Effector memory CD8-positive, alpha-beta T cell (primary cell): ENCODE data around the gene EYS.
"Not testable (repeated sequence)": the region's sequence is repeated elsewhere in the genome, so short reads cannot be mapped to it uniquely, and the experiment has no call there.

Experiments
- ATAC-seq: fragments of 150-1000 bp; cut with Tn5 transposase; replicated peaks from 2 replicates; pipeline ENCODE4 v1.10.0; 2021; ENCODE audit warnings: mild to moderate bottlenecking, moderate library complexity
- DNase-seq, 3 experiments: peaks; one replicate each; pipeline ENCODE4 v3.0.0; 2021
- H3K27ac Mint-ChIP-seq, 2 donors: one replicate each; pipeline ENCODE4 v1.8.0; 2022; ENCODE audit warnings: mild to moderate bottlenecking in 2 of 2, mixed read lengths in 2 of 2, moderate library complexity in 2 of 2
- H3K27me3 Mint-ChIP-seq, 2 donors: one replicate each; pipeline ENCODE4 v1.8.0; 2022; ENCODE audit warnings: mixed read lengths in 2 of 2
- H3K36me3 Mint-ChIP-seq: one replicate; pipeline ENCODE4 v1.8.0; 2022; ENCODE audit warnings: mild to moderate bottlenecking, moderate library complexity, mixed read lengths; ENCODE audit not compliant: insufficient read depth
- H3K4me1 Mint-ChIP-seq, 2 donors: one replicate each; pipeline ENCODE4 v1.8.0; 2022; ENCODE audit warnings: low read depth in 2 of 2, mixed read lengths in 2 of 2
- H3K4me3 Mint-ChIP-seq, 2 donors: one replicate each; pipeline ENCODE4 v1.8.0; 2022; ENCODE audit warnings: mild to moderate bottlenecking in 2 of 2, mixed read lengths in 2 of 2, moderate library complexity in 2 of 2
- H3K9me3 Mint-ChIP-seq, 2 donors: one replicate each; pipeline ENCODE4 v1.8.0; 2022; ENCODE audit warnings: mixed read lengths in 2 of 2

The EYS gene

DNA sequence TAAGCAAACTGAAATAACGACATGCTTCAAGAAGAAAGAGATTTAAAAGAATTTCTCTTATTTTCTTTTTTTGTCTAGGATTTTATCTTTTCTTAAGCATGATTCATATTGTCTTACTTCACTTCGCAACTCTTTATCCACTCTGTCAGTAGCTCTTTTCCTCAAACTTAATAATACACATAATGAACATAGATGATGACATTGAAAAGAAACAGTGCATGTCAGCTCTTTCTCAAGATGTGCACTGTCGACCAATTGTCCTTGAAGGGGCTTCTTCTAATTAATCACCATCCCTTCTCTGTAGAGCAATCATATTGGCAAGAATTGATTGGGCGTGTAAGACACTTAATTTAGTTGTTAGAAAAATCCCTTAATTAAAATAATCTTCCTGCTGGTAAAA is 356.5 kb downstream of the EYS start:
- no peaks in the 10 kb centered on the region for H3K4me1 Mint-ChIP-seq
- ATAC-seq (no peak), DNase-seq (no peak)
- peaks cover 9 to 10% of the 10 kb centered on the region in 2 donors for H3K9me3 Mint-ChIP-seq
- H3K4me3 Mint-ChIP-seq = no peak overlapping the region
- no peaks in the 10 kb centered on the region for H3K36me3 Mint-ChIP-seq
- H3K27ac Mint-ChIP-seq = no peak overlapping the region
- no peaks in the 10 kb centered on the region for H3K27me3 Mint-ChIP-seq

- H3K9me3 Mint-ChIP-seq, ATAC-seq, H3K4me1 Mint-ChIP-seq, H3K4me3 Mint-ChIP-seq, H3K36me3 Mint-ChIP-seq, H3K27ac Mint-ChIP-seq, H3K27me3 Mint-ChIP-seq, DNase-seq: not testable (repeated sequence)
Measured at GRCh38 chr6:65302655-65303054, 404.4 kb downstream of the EYS start.

DNA sequence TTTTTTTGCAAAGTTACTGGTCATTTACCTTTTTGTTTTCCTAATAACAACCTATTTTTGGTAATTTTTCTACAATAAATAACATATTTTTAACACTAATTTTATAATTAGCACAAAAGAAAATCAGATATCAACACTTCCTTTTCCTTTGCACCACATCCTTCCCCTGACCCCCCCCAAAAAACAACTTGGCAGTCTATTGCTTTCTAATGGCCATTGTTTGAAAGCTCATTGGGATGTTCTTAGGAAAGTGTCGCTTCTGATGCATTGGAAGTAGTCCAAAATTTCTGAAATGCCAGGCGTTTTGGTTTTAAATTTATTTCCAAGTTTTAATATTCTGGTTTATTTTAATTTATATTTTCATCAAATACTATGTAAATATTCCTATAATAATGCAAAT is 407.8 kb downstream of the EYS start:
- no peaks in the 10 kb centered on the region for H3K27me3 Mint-ChIP-seq
- no peak overlapping the region for H3K4me3 Mint-ChIP-seq
- H3K9me3 Mint-ChIP-seq = peaks cover 0 to 7% of the 10 kb centered on the region in 2 donors
- H3K36me3 Mint-ChIP-seq = no peaks in the 10 kb centered on the region
- H3K4me1 Mint-ChIP-seq = no peaks in the 10 kb centered on the region
- H3K27ac Mint-ChIP-seq = no peak overlapping the region
- DNase-seq (no peak), ATAC-seq (no peak)

GRCh38 chr6:65295812-65296211 is 411.2 kb downstream of the EYS start:
- Mint-ChIP-seq H3K27ac (no peak overlapping the region), H3K9me3 (peaks cover 7 to 15% of the 10 kb centered on the region in 2 donors), H3K36me3 (no peaks in the 10 kb centered on the region), H3K4me1 (no peaks in the 10 kb centered on the region), H3K27me3 (no peaks in the 10 kb centered on the region), H3K4me3 (no peak overlapping the region)
- DNase-seq (no peak), ATAC-seq (no peak)

DNA sequence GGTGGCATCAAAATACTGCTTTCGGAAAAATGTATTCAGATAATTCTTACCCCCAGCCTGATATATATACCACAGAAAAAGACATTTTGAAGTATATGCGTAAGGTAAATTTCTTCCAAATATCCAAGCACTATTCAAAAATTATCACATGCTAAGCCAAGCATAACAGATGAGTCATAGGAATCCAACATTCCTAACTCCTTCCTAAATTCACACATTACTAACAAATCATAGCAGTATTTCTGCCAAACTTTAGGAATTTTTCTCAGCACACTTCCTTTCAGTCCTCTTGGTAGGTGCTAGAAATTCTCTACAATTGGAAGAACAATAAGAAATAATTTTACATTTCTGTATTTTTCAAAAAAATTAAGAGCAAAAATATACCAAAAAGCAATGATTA is 417.5 kb downstream of the EYS start:
- DNase-seq (no peak), ATAC-seq (no peak)
- no peaks in the 10 kb centered on the region for H3K27me3 Mint-ChIP-seq
- H3K4me1 Mint-ChIP-seq = no peaks in the 10 kb centered on the region
- peaks cover 7 to 8% of the 10 kb centered on the region in 2 donors for H3K9me3 Mint-ChIP-seq
- no peaks in the 10 kb centered on the region for H3K36me3 Mint-ChIP-seq
- no peak overlapping the region for H3K4me3 Mint-ChIP-seq
- H3K27ac Mint-ChIP-seq = no peak overlapping the region

- H3K27ac Mint-ChIP-seq = no peak overlapping the region
- no peaks in the 10 kb centered on the region for H3K9me3 Mint-ChIP-seq
- ATAC-seq (no peak), DNase-seq (no peak)
- no peaks in the 10 kb centered on the region for H3K4me1 Mint-ChIP-seq
- H3K36me3 Mint-ChIP-seq = no peaks in the 10 kb centered on the region
- no peaks in the 10 kb centered on the region for H3K27me3 Mint-ChIP-seq
- no peak overlapping the region for H3K4me3 Mint-ChIP-seq
Measured at GRCh38 chr6:65285275-65285674, 421.8 kb downstream of the EYS start.

- H3K4me1 Mint-ChIP-seq = no peaks in the 10 kb centered on the region
- no peaks in the 10 kb centered on the region for H3K27me3 Mint-ChIP-seq
- H3K9me3 Mint-ChIP-seq = peaks cover 3 to 8% of the 10 kb centered on the region in 2 donors
- no peaks in the 10 kb centered on the region for H3K36me3 Mint-ChIP-seq
- ATAC-seq (no peak), DNase-seq (no peak)
- H3K27ac Mint-ChIP-seq = no peak overlapping the region
- H3K4me3 Mint-ChIP-seq = no peak overlapping the region
Measured at GRCh38 chr6:65280060-65280459, 427.0 kb downstream of the EYS start.

DNA sequence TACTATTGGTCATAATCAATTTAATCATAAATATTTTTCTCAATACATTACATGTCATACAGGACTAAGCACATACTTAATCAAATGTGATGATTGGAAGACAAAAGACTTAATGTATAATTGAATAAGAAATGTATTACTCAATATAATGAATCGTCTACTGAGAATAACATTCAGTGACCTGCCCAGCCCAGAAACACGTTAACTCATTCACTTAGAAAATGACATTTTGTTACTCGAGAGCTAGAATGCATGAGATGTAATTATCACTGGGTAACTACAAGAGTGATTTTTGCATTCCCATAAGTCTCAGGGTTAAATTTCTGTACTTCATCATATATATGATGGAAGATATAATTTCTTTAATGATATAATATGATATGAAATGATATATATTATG is 444.8 kb downstream of the EYS start:
- no peak overlapping the region for H3K27ac Mint-ChIP-seq
- H3K4me1 Mint-ChIP-seq = no peaks in the 10 kb centered on the region
- H3K9me3 Mint-ChIP-seq = peaks cover 0 to 3% of the 10 kb centered on the region in 2 donors
- ATAC-seq (no peak), DNase-seq (no peak)
- no peaks in the 10 kb centered on the region for H3K36me3 Mint-ChIP-seq
- H3K4me3 Mint-ChIP-seq = no peak overlapping the region
- no peaks in the 10 kb centered on the region for H3K27me3 Mint-ChIP-seq

- Mint-ChIP-seq H3K36me3 (no peaks in the 10 kb centered on the region), H3K4me3 (no peak overlapping the region), H3K9me3 (peaks cover 0 to 3% of the 10 kb centered on the region in 2 donors), H3K4me1 (no peaks in the 10 kb centered on the region), H3K27me3 (no peaks in the 10 kb centered on the region), H3K27ac (no peak overlapping the region)
- no peak for ATAC-seq
- DNase-seq = no peak
Measured at GRCh38 chr6:65259982-65260381, 447.0 kb downstream of the EYS start.

- Mint-ChIP-seq H3K4me1 (no peaks in the 10 kb centered on the region), H3K36me3 (no peaks in the 10 kb centered on the region), H3K9me3 (peaks cover 0 to 4% of the 10 kb centered on the region in 2 donors), H3K27ac (no peak overlapping the region), H3K27me3 (no peaks in the 10 kb centered on the region), H3K4me3 (no peak overlapping the region)
- ATAC-seq (no peak), DNase-seq (no peak)
Measured at GRCh38 chr6:65259059-65259458, 448.0 kb downstream of the EYS start.

DNA sequence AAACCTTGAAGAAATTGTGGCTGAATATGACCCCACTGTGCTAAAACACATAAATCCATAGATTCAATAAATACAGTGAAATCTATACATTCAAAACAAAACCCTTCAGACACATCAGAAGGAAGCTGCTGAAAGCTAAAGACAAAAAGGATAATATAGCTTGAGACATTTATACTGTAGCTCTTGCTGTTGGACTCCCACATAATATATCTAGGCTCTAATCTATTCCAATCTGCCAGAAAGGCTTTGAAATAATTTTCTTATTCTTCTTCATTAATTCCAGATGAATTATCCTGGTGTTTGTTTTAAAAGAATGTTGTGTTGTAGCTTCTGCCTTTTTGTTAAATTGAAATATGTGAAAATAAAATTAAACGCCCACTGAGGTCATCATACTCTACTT is 454.0 kb downstream of the EYS start:
- Mint-ChIP-seq H3K9me3 (peaks cover 0 to 13% of the 10 kb centered on the region in 2 donors), H3K36me3 (no peaks in the 10 kb centered on the region), H3K27ac (no peak overlapping the region), H3K27me3 (no peaks in the 10 kb centered on the region), H3K4me3 (no peak overlapping the region), H3K4me1 (no peaks in the 10 kb centered on the region)
- DNase-seq (no peak), ATAC-seq (no peak)

- no peak for ATAC-seq
- Mint-ChIP-seq H3K9me3 (peaks cover 0 to 10% of the 10 kb centered on the region in 2 donors), H3K36me3 (no peaks in the 10 kb centered on the region), H3K27me3 (no peaks in the 10 kb centered on the region), H3K4me3 (no peak overlapping the region), H3K27ac (no peak overlapping the region), H3K4me1 (no peaks in the 10 kb centered on the region)
- no peak for DNase-seq
Measured at GRCh38 chr6:65248101-65248610, 458.9 kb downstream of the EYS start.

DNA sequence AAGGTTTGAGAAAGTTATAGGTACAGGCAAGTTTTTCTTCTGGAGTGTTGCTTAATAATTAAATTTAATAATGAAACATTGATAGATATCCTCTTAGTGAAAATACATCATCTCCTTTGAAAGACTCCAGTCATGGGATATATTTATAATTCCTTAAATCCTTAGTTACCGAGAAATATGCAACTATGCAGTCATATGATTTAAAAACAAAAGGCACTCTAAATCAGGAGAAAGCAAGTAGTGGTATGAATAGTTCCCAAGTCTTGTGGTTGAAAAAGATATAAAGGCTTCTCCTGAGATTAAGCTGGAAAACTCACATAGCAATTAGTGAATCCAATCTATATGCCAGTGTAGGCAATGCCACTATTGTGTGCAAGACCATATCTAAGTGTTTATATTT is 475.4 kb downstream of the EYS start:
- peaks cover 7 to 14% of the 10 kb centered on the region in 2 donors for H3K9me3 Mint-ChIP-seq
- ATAC-seq = no peak

DNA sequence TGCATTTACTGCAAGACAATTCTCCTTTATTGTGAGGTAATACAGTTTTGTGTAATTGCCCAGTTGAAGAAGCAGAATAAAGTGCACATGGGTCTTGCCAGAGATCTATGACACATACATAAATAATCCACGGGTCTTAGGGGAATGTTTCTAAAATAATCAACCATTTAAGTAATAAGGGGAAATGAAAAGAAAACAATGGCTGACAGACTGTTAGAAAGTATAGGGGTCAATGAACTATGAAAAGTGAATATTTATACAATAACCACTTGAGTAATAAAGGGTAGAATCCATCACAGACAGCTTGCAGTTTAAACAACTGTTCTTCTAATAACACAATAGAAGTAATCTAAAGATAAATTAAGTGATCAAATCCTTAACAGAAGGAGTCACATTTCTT is 477.2 kb downstream of the EYS start:
- no peaks in the 10 kb centered on the region for H3K4me1 Mint-ChIP-seq
- DNase-seq = no peak
- H3K27ac Mint-ChIP-seq = no peak overlapping the region
- ATAC-seq = no peak
- H3K4me3 Mint-ChIP-seq = no peak overlapping the region
- no peaks in the 10 kb centered on the region for H3K36me3 Mint-ChIP-seq
- no peaks in the 10 kb centered on the region for H3K27me3 Mint-ChIP-seq
- H3K9me3 Mint-ChIP-seq = peaks cover 7 to 14% of the 10 kb centered on the region in 2 donors

More for the DNA sequence above, 475.4 kb downstream of the EYS start:
- no peak overlapping the region for H3K27ac Mint-ChIP-seq
- no peaks in the 10 kb centered on the region for H3K4me1 Mint-ChIP-seq
- no peak for DNase-seq
- no peaks in the 10 kb centered on the region for H3K36me3 Mint-ChIP-seq
- H3K27me3 Mint-ChIP-seq = no peaks in the 10 kb centered on the region
- H3K4me3 Mint-ChIP-seq = no peak overlapping the region

DNA sequence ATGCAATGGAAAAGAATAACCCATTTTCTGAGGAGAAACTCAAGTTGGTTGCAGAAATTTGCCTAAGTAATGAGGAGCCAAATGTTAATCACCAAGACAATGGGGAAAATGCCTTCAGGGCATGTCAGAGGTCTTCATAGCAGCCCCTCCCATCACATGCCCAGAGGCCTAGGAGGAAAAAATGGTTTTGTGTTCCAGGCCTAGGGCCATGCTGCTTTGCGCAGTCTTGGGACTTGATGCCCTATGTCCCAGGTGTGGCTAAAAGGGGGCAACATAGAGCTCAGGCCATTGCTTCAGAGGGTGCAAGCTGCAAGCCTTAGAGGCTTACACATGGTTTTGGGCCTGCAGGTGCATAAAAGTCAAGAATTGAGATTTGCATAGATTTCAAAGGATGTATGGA is 485.9 kb downstream of the EYS start:
- no peak overlapping the region for H3K4me3 Mint-ChIP-seq
- H3K27me3 Mint-ChIP-seq = no peaks in the 10 kb centered on the region
- H3K4me1 Mint-ChIP-seq = no peaks in the 10 kb centered on the region
- peaks cover 9 to 15% of the 10 kb centered on the region in 2 donors for H3K9me3 Mint-ChIP-seq
- DNase-seq (no peak), ATAC-seq (no peak)
- no peak overlapping the region for H3K27ac Mint-ChIP-seq
- H3K36me3 Mint-ChIP-seq = no peaks in the 10 kb centered on the region
